Hepatic stellate cell (primary cell): ENCODE results near the gene CDH6.

Experiments
- DNase-seq: peaks from one replicate; pipeline ENCODE4 v3.0.0; 2011; ENCODE audit warnings: low spot score

The CDH6 gene

GRCh38 chr5:31378136-31378535 lies 184.7 kb downstream of the CDH6 start:
- DNase-seq = no peak
